ENCODE measurements around the gene EBF4. TPM values are rescaled to one million over a fixed set of nuclear protein-coding genes. Genes with fewer than 3 reads are reported as not detected.
"Not testable (repeated sequence)": the region's sequence is repeated elsewhere in the genome, so short reads cannot be mapped to it uniquely, and the experiment has no call there.

EBF4 gene
- polyA plus RNA-seq, 1 donor = 6.9 TPM

GRCh38 chr20:2672446-2672845 is 20.1 kb upstream of the EBF4 start:
- no peak for DNase-seq

GRCh38 chr20:2673453-2673852 is 19.1 kb upstream of the EBF4 start:
- no peak for DNase-seq

GRCh38 chr20:2680046-2680445 is 12.5 kb upstream of the EBF4 start:
- no peak for DNase-seq

GRCh38 chr20:2682040-2682439 is 10.5 kb upstream of the EBF4 start:
- not testable (repeated sequence) for DNase-seq

GRCh38 chr20:2684817-2685216 is 7.8 kb upstream of the EBF4 start:
- not testable (repeated sequence) for DNase-seq

- DNase-seq = no peak
Measured at GRCh38 chr20:2687514-2687913, 5.1 kb upstream of the EBF4 start.

GRCh38 chr20:2688041-2688591 is 4.5 kb upstream of the EBF4 start:
- peak; percentile 15 for DNase-seq

GRCh38 chr20:2690213-2690612 is 2.4 kb upstream of the EBF4 start:
- no peak for DNase-seq

- no peak for DNase-seq
Measured at GRCh38 chr20:2690718-2691117, 1.9 kb upstream of the EBF4 start.

- DNase-seq = no peak
Measured at GRCh38 chr20:2691127-2691526, 1.5 kb upstream of the EBF4 start.

GRCh38 chr20:2691663-2692035 is 931 bp upstream of the EBF4 start:
- no peak for DNase-seq

GRCh38 chr20:2692886-2693285 is 306 bp downstream of the EBF4 start:
- DNase-seq = no peak

- DNase-seq = peak; percentile 40
Measured at GRCh38 chr20:2693286-2694007, 867 bp downstream of the EBF4 start.

GRCh38 chr20:2694008-2694471 is 1.5 kb downstream of the EBF4 start:
- DNase-seq = peak; percentile 25

GRCh38 chr20:2694519-2694918 is 1.9 kb downstream of the EBF4 start:
- DNase-seq = no peak

- no peak for DNase-seq
Measured at GRCh38 chr20:2695206-2695983, 2.8 kb downstream of the EBF4 start.

- not testable (repeated sequence) for DNase-seq
Measured at GRCh38 chr20:2695984-2696525, 3.5 kb downstream of the EBF4 start.

- DNase-seq = no peak
Measured at GRCh38 chr20:2696646-2697045, 4.1 kb downstream of the EBF4 start.

GRCh38 chr20:2697768-2698167 is 5.2 kb downstream of the EBF4 start:
- no peak for DNase-seq

GRCh38 chr20:2698186-2698817 is 5.7 kb downstream of the EBF4 start:
- no peak for DNase-seq

- no peak for DNase-seq
Measured at GRCh38 chr20:2698912-2699311, 6.3 kb downstream of the EBF4 start.

GRCh38 chr20:2699775-2700413 is 7.3 kb downstream of the EBF4 start:
- no peak for DNase-seq

All from hindlimb muscle (tissue), 1 donor.